HG03196 (cell line): ENCODE results near the gene PNISR.

ENCODE experiments used
- ATAC-seq: cut with Tn5 transposase; IDR thresholded peaks from one replicate; pipeline ENCODE4 v1.9.1; 2021; ENCODE audit not compliant: unreplicated experiment

Gene PNISR

DNA sequence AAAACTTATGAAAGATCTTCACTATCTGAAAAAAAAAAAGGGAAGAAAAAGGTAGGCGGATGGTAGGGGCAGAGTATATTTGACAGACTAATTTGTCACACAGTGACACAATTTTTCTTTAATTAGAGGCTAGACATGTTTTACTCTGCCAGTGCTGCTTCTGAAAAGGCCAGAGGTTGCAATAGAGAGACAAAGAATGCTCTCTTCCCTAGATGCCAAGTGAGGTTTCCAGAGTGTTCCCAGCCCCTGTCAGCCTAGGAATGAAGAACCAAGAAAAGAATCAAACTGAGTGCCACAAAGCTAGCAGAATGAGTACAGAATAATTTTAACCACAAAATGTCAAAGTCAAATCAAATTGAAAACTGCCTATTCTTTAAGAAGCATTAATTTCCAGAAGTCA, 13.0 kb downstream of the PNISR start:
- ATAC-seq = no peak

DNA sequence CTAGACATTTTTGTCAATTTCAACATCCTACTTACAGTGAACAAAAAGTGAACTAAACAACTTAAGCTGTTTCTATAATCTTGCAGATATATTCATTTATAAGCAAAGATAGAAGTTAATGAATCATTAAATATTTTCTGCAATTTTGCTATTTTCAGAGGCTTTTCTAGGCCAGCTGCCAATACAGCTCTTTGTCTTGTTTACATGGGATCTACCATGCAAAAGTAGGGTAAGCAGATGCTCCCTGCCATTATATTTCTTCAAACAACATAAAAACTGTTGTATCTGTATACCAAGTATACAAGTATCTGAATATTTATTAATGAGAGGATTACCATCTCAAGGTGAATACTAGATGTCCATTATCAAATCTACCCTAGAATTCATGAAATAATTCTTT, 15.4 kb downstream of the PNISR start:
- no peak for ATAC-seq

DNA sequence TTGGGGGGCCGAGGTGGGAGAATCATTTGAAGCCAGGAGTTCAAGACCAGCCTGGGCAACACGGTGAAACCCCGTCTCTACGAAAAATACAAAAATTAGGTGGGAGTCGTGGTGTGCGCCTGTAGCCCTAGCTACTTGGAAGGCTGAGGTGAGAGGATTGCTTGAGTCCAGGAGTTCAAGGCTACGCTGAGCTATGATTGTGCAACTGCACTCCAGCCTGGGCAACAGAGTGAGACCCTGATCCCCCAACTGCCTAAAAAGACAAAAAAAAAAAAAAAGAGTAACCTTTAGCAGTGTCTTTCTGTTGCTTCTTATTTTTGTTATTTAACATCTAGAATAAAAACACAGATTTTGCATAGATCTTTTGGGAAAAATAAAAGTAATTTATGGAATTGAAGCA, 18.0 kb downstream of the PNISR start:
- no peak for ATAC-seq

DNA sequence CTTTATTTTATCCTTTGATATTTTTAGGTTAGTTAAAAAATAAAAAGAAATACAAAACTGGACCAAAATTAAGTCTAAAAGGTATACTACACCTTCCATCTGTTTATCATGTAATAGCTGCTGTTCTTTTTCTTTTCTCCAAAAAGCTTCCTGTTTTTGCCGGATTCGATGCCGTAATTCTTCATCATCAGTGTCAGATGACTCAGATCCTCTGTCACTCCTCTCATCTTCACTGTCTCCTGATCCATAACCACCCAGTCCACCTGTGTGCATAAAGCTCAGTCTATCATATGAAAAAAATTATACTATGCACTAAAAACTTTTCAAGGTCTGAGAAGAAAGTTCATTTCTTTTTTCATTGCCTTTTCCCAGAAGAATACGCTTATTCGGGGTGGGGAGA, 22.7 kb downstream of the PNISR start:
- ATAC-seq = no peak

DNA sequence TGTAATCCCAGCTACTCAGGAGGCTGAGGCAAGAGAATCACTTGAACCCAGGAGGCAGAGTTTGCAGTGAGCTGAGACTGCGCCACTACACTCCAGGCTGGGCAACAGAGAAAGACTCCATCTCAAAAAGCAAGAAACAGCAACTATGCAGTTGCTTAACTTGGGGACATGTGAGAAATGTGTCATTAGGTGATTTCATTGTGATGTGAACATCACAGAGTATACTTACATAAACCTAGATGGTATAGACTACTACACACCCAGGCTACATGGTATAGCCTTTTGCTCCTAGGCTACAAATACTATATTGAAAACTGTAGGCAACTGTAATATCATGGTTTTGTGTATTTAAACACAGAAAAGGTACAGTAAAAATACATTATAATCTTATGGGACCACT, 27.8 kb downstream of the PNISR start:
- no peak for ATAC-seq

DNA sequence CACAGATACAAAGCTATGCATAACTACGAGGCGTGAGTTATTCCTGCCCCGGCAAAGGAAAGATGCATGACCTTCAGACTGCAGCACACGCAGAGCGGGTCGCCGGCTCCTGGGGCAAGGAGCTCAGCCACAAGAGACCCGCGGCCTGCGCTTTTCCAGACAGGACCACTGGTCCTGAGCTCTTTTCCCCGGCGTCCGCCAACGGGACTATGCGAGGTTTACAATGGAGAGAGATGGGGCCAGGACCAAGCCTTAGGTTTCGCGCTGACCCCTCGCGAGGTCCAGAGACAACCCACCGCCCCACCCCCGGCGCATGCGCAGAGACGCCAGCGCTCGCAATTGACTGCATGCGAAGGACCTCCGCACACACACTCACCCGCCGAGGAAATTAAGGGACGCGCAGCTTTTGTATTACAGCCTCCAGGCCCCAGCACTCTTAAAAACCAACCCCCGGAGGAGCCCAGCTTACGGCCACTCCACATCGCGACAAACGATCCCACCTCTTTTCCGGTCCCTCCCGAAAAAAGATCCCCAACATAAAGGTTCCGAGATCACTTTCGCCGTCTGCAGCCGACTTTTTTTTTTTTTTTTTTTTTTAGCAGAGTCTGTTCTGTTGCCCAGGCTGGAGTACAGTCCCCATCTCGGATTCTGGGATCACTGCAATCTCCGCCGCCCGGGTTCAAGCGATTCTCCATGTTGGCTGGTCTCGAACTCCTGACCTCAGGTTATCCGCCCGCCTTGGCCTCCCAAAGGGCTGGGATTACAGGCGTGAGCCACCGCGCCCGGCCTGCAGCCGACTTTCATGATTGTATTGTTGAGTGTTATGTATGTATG, 31.2 kb downstream of the PNISR start, which contains the start of gene COQ3:
TSS of gene COQ3 (minus strand) at position 498 of the 834 bp plus-strand sequence. CDS start at position 482, 16 bp downstream.
- peak; percentile 77 for ATAC-seq

DNA sequence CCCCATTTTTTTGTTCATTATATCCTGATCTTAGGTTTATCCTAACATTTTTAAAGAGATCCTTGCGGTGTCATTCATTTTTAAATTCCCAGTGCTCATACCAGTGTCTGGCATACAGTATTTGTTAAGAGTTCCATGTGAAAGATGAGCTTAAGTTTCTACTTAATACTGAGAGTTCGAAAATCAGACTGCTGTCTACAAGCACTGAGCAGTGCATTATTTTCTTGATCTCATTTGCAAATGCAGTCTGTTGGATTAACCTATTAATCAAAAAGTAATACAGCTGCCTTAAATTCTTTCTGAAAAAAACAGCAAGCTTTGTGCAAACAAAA, 31.8 kb downstream of the PNISR start:
- ATAC-seq = peak; percentile 22

DNA sequence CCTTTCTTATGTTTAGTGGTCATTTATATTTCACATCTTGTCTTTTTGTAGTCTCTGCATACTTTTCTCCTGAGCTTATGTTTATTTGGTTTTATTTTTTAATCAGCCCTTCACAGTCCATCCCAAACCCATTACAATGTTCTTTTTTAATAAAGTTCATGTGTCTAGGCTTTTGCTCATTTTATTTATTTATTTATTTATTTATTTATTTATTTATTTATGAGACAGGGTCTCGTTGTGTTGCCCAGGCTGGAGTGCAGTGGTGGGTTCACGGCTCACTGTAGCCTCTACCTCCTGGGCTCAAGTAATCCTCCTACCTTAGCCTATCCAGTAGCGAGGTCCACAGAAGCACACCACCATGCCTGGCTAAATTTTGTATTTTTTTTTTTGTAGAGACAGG, 34.2 kb downstream of the PNISR start:
- ATAC-seq = no peak

DNA sequence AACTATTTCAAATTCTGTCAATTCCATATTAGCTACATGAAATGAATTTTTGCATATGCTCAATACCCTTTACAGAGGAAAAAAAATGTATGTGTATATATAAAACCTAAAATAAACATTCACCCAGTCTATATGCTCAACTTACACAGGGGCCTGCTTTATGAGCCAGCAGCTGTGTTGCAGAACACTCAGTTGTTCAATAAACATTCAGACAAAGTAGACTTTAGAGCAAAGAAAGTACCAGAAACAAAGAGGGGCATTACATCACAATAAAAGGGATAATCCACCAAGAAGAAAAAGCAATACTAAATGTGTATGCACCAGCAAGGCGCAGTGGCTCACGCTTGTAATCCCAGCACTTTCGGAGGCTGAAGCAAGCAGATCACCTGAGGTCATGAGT, 40.6 kb downstream of the PNISR start:
- no peak for ATAC-seq

DNA sequence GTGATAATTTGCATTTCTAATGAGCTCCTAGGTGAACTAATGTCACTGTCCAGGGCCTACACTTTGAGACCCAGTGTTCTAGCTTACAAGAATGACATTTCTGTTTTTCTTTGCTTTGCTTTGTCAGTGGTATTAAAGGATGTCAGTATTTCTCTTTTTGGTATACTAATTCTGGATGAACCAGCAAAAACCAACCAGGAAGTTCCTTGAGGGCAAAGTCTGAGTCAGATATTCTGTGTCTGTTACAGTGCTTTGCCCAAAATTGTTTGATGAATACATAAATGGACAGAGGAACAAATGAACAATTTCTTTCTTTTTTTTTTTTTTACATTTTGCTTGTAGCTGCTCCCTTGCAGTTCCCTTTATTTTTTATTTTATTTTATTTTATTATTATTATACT, 46.5 kb downstream of the PNISR start:
- ATAC-seq = no peak

DNA sequence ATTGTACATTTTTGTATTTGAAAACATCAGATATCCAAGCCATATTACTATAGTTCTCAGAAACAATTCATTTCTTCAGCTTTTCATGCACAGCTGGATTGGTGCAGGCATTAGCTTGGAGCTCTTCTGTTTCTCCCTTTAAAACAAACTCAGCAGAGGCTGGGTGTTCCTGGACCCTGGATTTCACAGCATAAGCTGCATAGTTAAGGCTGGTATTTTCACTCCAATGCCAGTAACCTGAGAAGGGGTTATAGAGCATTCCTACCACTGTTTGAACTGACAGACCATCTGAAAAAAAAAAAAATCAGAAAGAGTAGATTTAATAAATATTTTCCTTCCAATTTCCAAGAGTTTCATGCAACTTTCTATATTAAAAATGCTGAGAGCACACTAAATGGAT, 55.6 kb downstream of the PNISR start:
- no peak for ATAC-seq

DNA sequence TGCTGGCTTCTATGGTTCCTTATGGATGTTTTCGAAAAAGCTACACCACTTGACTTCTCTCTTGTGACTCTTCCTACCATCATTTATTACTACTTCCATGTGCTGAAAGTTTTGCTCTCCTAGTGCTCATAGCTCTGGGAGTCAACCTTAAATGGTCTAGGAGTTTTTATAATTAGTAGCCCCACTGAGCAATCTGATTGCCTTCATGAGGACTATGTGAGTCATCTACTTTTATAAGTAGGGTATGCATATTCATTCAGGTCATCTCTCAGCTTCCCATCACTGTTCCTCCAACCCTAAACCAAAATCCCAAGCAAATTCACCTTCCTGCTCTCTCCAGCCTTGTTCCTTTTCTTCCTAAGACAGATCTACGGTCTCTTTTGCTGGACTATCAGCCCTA, 58.3 kb downstream of the PNISR start:
- no peak for ATAC-seq

DNA sequence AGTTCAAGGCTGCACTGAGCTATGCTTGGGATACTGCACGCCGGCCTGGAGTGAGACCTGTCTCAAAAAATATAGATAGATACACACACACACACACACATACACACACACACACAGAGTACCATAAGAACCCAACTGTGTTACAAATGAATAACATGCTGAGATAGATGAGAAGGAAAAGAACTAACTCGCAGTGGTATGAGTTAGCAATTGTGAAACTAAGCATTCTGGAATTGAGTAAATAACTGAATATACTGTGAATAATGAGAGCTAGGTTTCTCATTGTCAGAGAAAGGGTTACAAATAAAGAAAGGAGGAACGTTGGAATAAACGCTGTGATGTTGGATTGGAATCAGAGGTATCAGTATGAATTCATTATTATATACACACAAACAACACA, 61.1 kb downstream of the PNISR start:
- ATAC-seq = peak; percentile 72

DNA sequence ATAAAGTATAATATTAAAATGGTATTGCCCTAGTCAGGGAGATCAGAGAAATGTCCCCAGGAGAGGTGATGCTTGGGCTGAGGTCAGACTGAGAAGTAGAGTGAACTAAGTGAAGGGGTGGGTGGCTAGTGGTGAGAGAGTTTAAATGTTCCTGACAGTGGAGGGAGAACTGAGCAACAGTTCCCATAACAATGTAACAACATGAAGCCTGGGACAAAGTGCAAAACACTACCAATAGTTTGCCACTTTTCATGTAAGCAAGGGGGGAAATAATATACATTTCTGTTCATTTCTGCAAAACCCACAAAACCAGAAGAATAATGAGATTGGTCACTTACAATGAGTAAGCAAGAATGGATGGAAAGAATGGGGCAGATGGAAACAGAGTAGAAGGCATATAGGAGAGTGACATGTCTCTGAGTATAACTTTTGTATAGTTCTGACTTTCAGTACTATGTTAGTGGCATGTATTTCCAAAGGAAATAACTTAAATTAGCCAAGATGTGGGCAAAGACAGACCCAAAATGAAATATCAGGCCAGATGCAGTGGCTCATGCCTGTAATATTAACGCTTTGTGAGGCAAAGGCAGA, 62.3 kb downstream of the PNISR start:
- ATAC-seq = no peak

DNA sequence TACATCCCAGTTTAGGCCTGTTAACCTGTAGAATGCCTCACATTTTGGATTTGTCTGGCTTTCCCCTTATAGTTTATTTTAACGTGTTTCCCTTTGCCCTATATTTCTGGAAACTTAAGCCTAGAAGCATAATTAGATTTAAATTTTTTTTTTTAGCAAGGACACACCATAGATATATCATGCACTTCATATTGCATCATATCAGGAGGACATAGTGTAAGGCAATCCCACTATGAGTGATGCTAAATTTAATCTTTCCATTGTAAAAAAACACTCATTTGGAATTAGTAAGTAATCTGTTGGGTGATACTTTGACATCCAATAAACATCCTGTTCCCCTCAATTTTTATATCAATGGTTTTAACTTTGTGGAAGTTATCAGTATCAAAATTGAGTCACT, 65.3 kb downstream of the PNISR start:
- no peak for ATAC-seq

DNA sequence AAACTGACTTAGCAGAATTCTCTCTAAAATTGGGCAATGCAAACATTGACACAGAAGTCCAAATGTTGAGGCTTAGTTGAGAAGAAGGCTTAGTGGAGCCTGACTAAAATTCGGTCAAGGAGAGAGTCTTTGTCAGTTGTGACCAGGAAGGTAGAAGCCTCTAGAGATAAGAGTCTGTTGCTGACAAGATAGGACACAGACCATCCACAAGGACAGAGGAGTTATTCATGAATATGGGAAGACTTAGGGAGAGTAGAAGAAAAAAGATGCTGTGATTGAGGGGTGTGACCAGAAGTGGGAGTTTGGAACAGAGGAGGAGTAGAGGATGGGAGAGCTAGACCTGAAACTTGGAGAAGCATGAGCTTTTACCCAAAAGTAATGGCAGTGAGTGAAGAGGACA, 68.5 kb downstream of the PNISR start:
- ATAC-seq = no peak

DNA sequence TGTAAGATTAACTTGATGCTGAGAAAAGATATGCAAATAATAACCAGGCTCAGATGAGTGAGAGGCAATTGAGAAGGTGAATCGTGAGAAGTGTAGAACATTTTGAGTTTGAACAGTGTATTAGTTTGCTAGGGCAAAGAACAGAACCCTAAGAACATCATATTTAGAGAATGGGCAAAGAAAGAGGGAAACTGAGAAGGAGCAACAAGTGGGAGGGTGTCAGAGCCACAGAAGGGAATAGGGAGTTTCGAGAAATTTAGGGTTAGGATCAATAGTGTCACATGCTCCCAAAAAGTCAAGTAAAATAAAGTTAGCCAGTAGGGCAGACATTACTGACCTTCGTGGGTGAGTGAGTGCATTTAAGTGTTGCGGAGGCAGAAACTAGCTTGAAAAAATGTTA, 70.1 kb downstream of the PNISR start:
- ATAC-seq = no peak

DNA sequence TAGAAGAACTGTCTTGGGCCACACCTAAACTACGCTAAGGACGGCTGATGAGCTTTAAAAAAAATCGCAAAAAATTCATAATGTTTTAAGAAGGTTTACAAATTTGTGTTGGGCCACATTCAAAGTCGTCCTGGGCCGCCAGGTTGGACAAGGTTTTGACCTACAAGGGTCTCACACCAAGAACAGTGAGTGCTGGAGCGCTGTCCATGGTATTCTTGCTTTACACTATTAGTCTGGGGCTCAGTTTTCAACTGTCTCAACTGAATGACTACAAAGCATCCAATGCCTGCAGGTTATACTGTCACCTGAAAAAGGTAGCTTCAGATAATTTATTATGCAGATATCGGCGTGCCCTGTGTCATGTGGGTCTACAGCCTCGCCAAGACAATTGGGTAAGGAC, 72.0 kb downstream of the PNISR start:
- ATAC-seq = no peak

DNA sequence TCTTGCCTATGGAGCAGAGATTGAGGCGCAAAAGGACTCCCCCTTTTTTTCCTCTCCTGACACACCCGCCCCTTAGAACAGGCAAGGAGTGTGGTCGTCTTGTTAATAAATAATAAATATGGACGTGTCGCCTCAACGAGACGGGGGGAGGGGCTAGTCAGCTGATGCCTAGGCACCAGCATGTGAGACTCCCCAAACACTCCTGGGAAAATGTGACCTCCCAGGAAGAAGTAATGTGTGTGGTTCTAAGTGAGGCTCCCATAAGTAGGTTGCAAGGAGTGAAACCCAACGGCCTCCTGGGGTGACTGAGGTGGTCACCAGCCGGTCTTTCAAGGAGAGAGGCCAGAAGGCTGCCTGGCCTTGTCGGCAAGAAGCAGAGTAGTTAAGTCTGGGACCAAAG, 74.5 kb downstream of the PNISR start:
- ATAC-seq = no peak

DNA sequence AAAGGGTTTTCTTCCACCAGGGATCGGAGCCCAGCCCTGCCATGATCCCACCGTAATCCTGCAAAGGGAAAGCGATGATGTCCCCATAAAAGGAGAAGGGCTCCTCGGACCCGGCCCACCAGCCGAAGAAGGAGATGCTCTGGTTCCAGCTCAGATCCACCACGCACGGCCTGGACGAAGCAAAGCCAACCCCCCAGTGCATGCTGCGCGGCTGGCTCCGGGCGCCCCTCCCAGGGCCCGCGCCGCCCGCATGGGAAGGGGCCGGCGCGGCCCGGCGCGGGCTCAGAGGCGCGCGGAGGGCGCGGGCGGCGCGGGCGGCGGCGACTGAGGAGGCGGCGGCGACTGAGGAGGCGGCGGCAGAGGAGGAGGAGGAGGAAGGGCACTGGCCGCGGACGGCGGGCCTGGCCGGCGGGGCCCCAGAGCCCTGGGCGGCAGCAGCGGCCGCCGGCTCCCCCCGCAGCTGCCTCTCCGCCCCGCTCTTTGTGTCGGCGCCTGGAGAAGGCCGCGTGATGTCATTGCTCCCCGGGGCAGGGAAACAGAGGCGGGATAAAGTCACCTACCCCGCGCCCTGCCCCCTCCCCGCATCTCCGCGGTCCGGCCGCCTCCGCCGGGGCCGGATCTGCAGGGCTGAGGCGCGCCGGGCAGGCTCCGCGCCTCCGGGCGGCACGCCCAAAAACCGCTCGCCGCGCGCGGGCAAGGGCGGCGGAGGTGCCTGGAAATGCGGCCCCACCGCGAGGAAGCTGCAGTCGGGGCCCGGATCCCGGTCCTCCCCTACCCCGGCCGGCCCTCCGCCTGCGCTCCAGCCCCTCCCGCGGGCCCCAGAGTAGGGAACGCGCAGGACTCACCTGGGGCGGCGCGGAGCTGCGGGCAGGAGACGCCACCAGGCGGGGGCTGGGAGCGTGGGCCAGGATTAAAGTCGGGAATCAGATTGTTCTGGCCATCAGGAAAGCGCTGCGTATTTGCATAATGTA, 75.7 kb downstream of the PNISR start, which contains the start of gene FAXC:
TSS of gene FAXC (minus strand) at position 504 of the 971 bp plus-strand sequence. CDS start at position 202, 302 bp downstream.
- ATAC-seq = peak; percentile 42
